GM12878 (cell line): ENCODE data around the gene CNPY1. TPM values are rescaled to one million over a fixed set of nuclear protein-coding genes. Genes with fewer than 3 reads are reported as not detected.

Experiments
- ATAC-seq: fragments of 200-7000 bp; cut with Tn5 transposase; 3 replicates; pipeline ENCODE4 v1.9.1; 2020; ENCODE audit warnings: mild to moderate bottlenecking, moderate library complexity
- BruUV-seq: library from RNA; stranded (reverse); fragments of 400-500 nt; replicated peaks from 2 replicates; lab custom pipeline; 2021; lab: Mats Ljungman, UMichigan
- CTCF ChIA-PET: fragments of 300-600 bp; sonication (Branson Sonifier 250); formaldehyde crosslinking; extraction: SDS; loops from one replicate; lab custom pipeline; 2021; ENCODE audit warnings: inconsistent platforms; lab: Yijun Ruan, JAX
- POLR2A ChIA-PET: fragments of 350-600 bp; formaldehyde crosslinking; extraction: SDS; loops from one replicate; lab custom pipeline; 2021; ENCODE audit warnings: inconsistent platforms; lab: Charles Lee
- RAD21 ChIA-PET: fragments of 300-600 bp; sonication (Branson Sonifier 250); formaldehyde crosslinking; loops from one replicate; lab custom pipeline; 2023; ENCODE audit warnings: antibody characterized with exemption; ENCODE audit not compliant: unreplicated experiment; lab: Charles Lee
- SMC1A ChIA-PET: fragments of 300-600 bp; sonication (Branson Sonifier 250); formaldehyde crosslinking; loops from one replicate; lab custom pipeline; 2023; ENCODE audit not compliant: unreplicated experiment, uncharacterized antibody; lab: Charles Lee
- DNase-seq: peaks from one replicate; pipeline ENCODE4 v3.0.0-alpha.2; 2011; ENCODE audit warnings: low read depth, low spot score
- FAIRE-seq: peaks from 3 replicates; lab custom pipeline; 2011; peaks lifted over from hg19 to GRCh38; lab: Jason Lieb, UNC
- H2AFZ ChIP-seq: 2 replicates; pipeline ENCODE4 v1.6.0; 2011; ENCODE audit warnings: low read depth, low read length, control low read depth; ENCODE audit not compliant: control insufficient read depth
- H3K27ac ChIP-seq: 2 replicates; pipeline ENCODE4 v1.5.1; 2011; ENCODE audit warnings: control low read depth; ENCODE audit not compliant: control insufficient read depth, insufficient read depth
- H3K27me3 ChIP-seq, 2 experiments: replicated peaks in 1 of 2; 2 replicates each; pipeline versions ENCODE4 v1.6.0 to v1.6.1; 2011; ENCODE audit warnings: low read length in 1 of 2; ENCODE audit not compliant: control insufficient read depth in 2 of 2, insufficient read depth in 2 of 2
- H3K36me3 ChIP-seq, 2 experiments: 2 replicates each; pipeline ENCODE4 v1.5.1; 2011; ENCODE audit warnings: low read length in 1 of 2; ENCODE audit not compliant: control insufficient read depth in 2 of 2, insufficient read depth in 2 of 2
- H3K4me1 ChIP-seq: 2 replicates; pipeline ENCODE4 v1.6.1; 2011; ENCODE audit warnings: mild to moderate bottlenecking, low read length, moderate library complexity, mixed read lengths; ENCODE audit not compliant: control insufficient read depth, insufficient read depth
- H3K4me2 ChIP-seq: 2 replicates; pipeline ENCODE4 v1.6.0; 2011; ENCODE audit warnings: control low read depth; ENCODE audit not compliant: control insufficient read depth, insufficient read depth
- H3K4me3 ChIP-seq: fragments of 200-600 bp; sonication (generic); 2 replicates; pipeline ENCODE4 v1.5.1; 2016
- H3K79me2 ChIP-seq: 2 replicates; pipeline ENCODE4 v1.6.0; 2011; ENCODE audit warnings: low read length; ENCODE audit not compliant: control insufficient read depth, insufficient read depth
- H3K9ac ChIP-seq: 2 replicates; pipeline ENCODE4 v1.8.0; 2011; ENCODE audit warnings: low read length, control low read depth, mixed read lengths; ENCODE audit not compliant: control insufficient read depth, insufficient read depth
- H3K9me3 ChIP-seq: replicated peaks from 3 replicates; pipeline ENCODE4 v1.5.1; 2011; ENCODE audit warnings: mild to moderate bottlenecking, low read length; ENCODE audit not compliant: control insufficient read depth, insufficient read depth
- H4K20me1 ChIP-seq: 2 replicates; pipeline ENCODE4 v1.6.0; 2011; ENCODE audit not compliant: control insufficient read depth, insufficient read depth
- BCL3 ChIP-seq: IDR thresholded peaks from 2 replicates; pipeline ENCODE4 v1.6.1; 2011; ENCODE audit warnings: borderline replicate concordance, low read depth, mild to moderate bottlenecking, moderate library complexity, low read length; ENCODE audit not compliant: insufficient read depth, poor library complexity, severe bottlenecking
- CEBPZ ChIP-seq: fragments of 150-350 bp; IDR thresholded peaks from 2 replicates; pipeline ENCODE4 v1.6.1; 2016; ENCODE audit warnings: low read depth, low read length
- JUND ChIP-seq: IDR thresholded peaks from 2 replicates; pipeline ENCODE4 v1.6.1; 2012; ENCODE audit warnings: low read depth, mild to moderate bottlenecking, low read length, improper control_type of control experiment, moderate library complexity
- POLR2AphosphoS5 ChIP-seq: IDR thresholded peaks from 2 replicates; pipeline ENCODE4 v1.6.1; 2011; ENCODE audit warnings: mild to moderate bottlenecking, low read length, inconsistent platforms
- WGBS: methylation state at CpG from one replicate; pipeline ENCODE4 v1.1.6; 2016; ENCODE audit warnings: low lambda C conversion rate; ENCODE audit not compliant: insufficient replicate concordance, insufficient coverage; ENCODE audit errors: missing lambda C conversion rate; 5-methylcytosine and 5-hydroxymethylcytosine counted together
- in situ Hi-C: fragments of 300-500 bp; cut with MboI; formaldehyde crosslinking; loops from 9 replicates; pipeline ENCODE4 v1.14.3; 2018; ENCODE audit warnings: mixed read lengths
- intact Hi-C: fragments of 100-400 bp; cut with micrococcal nuclease; formaldehyde crosslinking; loops from one replicate; pipeline ENCODE4 v1.14.2; 2022; ENCODE audit not compliant: unreplicated experiment
- polyA plus RNA-seq, 11 experiments: library from polyadenylated mRNA; depleted of rRNA in 4 of 11; unstranded in 6 of 11; stranded (reverse) in 5 of 11; fragments of >200 nt; fragmentation: Nextera tagmentation in 4 of 11; fragmentation: Illumina TruSeq in 1 of 11; extraction: Ambion mirVana in 4 of 11; extraction: Trizol in 1 of 11; gene quantifications; 1 replicate in 1 of 11; 2 replicates in 10 of 11; pipeline versions ENCODE4 v1.2.1 to v1.2.3, GENCODE V29; 2011 to 2016; ENCODE audit warnings: inconsistent platforms in 2 of 11, missing spikeins in 2 of 11, low read depth in 1 of 11
- total RNA-seq, 4 experiments: library from RNA; depleted of rRNA in 3 of 4; stranded (reverse); fragments of >200 nt in 3 of 4; fragmentation: Illumina TruSeq in 1 of 4; extraction: Trizol in 1 of 4; gene quantifications; 2 replicates each; pipeline versions ENCODE4 v1.2.1 to v1.2.3, GENCODE V29; 2013 to 2021

Gene CNPY1
- total and polyA plus RNA-seq, 10 of the 15 experiments (the other 5 are each of a cell fraction or from before 2014, with no cell fraction given): not detected

- Histone ChIP-seq H3K27ac (no peak overlapping the region), H2AFZ (no peak overlapping the region), H3K9me3 (no peaks in the 10 kb centered on the region)
- ChIA-PET POLR2A (no interaction called here), SMC1A (no interaction called here)
- TF ChIP-seq BCL3 (no peak), JUND (no peak), POLR2AphosphoS5 (no peak), CEBPZ (no peak)
- TF ChIP-seq, all 136 proteins: peak for 0
- no TSS peak for BruUV-seq
- ATAC-seq (no peak), DNase-seq (no peak), FAIRE-seq (no peak)
- RAD21 ChIA-PET: no interaction called here
- H3K36me3 ChIP-seq: no peaks in the 10 kb centered on the region
- WGBS: 28% methylated on average over 3 of the region's 3 CpGs
- intact Hi-C loops (no loop called here), in situ Hi-C loops (no loop called here)
- H4K20me1 ChIP-seq: no peaks in the 10 kb centered on the region
- CTCF ChIA-PET: interaction anchor here (2.5 kb wide), 1 partner anchor 15 kb away, joined by 12 read pairs; no protein-coding TSS in a partner anchor
- no peak overlapping the region for H3K4me2 ChIP-seq
- H3K79me2 ChIP-seq: no peaks in the 10 kb centered on the region
- no peaks in the 10 kb centered on the region; a peak in 2 of 4 replicates for H3K27me3 ChIP-seq
- no peaks in the 10 kb centered on the region for H3K4me1 ChIP-seq
- no peak overlapping the region for H3K9ac ChIP-seq
- H3K4me3 ChIP-seq: no peak overlapping the region
Measured at GRCh38 chr7:155583636-155584035, 37.3 kb upstream of the CNPY1 start.
